GM18858 (cell line): ENCODE measurements around the gene APLN.

ENCODE experiments used
- ATAC-seq: cut with Tn5 transposase; IDR thresholded peaks from one replicate; pipeline ENCODE4 v1.9.1; 2021; ENCODE audit not compliant: unreplicated experiment

Gene APLN

GRCh38 chrX:129642641-129643040 is 12.1 kb downstream of the APLN start:
- no peak for ATAC-seq

DNA sequence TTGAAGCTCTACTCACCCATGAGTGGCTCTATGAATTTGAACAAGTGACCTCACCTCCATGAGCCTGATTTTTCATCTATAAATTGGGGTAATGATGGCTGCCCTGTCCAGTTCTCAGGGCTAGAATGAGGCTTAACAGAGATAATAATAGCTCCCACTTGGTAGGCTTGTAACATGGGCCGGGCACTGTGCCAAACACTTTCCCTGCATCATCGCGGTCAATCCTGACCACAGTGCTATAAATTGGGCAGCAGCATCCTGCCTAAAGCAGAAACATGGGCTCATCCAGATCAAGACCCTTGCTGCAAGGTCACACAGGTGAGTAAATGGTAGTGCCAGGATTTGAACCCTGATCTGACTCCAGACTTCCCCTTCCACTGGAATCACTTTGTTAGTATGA is 12.8 kb downstream of the APLN start:
- no peak for ATAC-seq

- no peak for ATAC-seq
These were observed 13.3 kb downstream of the APLN start for GRCh38 chrX:129641469-129641868.

DNA sequence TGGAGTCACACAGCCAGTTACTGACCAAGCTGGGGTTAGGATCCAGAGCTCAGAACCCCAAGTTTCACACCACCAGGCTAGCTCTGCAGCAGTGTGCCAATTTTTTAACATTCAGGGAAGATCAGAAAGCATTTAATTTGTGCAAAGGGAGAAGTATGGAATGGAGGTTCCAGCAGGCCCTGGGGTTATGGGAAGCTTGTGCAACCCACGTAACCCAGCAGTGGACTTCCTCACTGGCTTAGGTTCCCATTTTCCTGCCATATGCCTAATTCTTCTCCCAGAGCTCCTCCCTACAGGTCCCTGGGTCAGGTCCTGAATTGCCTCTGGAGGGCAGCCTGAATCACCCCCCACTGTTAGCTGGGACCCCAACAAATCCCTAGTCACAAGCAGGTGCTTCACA is 14.0 kb downstream of the APLN start:
- ATAC-seq, result no peak

DNA sequence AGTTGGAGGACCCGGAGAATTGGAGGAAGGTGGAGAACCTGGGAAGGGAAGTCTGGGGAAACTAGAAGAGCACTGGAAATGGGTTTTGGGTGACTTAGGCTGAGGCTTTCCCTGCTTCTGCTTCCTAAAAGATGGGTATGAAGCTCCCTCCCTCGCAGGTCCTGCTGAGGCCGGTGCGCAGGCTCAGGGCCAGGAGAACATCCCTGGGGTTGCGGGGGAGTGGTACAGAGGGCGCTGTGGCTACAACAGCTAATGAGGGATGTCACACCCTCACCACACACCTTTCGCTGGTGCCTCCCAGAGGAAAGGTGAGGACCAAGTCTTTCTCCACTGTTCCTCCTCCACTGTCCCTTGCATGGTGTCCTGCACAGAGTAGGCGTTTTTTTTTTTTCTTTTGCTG is 15.8 kb downstream of the APLN start:
- no peak for ATAC-seq

DNA sequence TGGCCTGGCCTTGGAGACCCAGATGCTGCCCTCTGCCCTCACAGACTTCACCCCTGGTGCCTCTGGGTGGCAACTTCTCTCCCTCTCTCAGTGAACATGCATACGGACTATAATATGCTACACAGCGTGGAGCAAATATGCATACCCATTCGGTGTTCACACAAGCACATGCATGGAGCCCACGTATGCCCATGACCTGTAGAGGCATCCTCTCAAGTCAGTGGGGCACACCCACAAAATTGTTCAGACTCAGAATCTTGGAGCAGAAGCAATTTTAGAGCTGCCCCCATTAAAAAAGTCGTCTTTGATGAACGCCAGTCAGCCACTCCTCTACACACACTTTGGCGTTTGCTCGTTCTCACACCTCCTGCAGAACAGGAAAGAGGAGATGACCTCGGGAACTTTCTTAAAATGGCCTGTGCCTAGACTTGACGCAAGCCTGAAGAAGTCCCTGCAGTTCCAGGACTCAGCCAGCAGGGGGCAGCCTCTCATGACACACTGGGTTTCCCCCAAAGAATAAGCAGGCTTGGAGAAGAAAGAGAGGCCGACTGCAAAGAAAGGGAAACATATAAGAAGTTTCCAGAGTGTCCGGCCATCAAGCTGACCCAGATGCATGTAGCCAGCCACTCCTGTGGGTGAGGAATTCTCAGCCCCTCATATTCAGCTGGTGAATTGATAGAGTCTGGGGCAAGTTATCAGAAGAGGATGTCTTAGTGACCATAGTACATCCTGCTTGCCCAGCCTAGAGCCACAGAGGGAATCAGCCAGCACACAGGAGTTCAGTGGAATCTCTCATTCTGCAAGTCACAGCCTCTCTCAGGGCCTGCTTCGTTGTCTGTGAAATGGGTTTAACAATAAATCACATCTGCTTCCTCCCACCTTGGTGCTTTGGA is 17.3 kb downstream of the APLN start:
- ATAC-seq, result no peak

- no peak for ATAC-seq
These were observed 18.5 kb downstream of the APLN start for GRCh38 chrX:129636175-129636681.

DNA sequence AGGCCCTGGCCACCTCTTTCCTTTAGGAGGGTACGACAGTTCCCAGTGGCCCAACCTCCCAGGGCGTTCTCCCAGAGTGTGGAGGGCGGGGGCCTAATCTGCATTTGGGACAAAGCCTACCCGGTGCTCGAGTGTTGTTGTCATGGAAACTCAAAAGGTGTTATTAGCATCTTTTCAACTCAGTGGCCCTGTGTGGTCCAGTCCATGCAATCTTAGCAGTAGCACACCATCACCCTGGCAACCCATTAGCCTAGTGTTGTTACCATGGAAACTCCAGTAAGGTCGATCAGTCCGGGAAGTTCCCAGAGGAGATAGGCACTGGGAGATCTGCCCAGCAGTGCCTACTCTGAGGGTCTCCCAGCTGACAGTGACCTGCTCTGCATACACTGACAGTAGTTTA is 20.2 kb downstream of the APLN start:
- no peak for ATAC-seq

- no peak for ATAC-seq
These were observed 22.3 kb downstream of the APLN start for GRCh38 chrX:129632443-129632842.

DNA sequence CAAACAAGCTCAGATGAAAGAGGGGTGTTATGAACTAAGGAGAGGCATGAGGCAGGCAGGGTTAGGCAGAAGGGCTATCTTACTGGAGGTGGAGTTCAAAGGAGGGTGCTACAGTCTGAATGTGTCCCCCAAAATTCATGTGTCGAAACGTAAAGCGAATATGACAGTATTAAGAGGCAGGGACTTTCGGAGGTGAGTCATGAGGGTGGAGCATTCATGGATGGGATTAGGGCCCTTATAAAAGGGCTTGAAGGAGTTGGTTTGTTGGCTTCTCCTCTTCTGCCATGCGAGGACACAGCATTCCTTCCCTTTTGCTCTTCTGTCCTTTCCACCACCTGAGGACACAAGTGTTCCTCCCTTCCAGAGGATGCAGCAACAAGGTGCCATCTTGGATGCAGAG is 22.9 kb downstream of the APLN start:
- ATAC-seq, result no peak

- ATAC-seq, result no peak
These were observed 24.9 kb downstream of the APLN start for GRCh38 chrX:129629837-129630236.

DNA sequence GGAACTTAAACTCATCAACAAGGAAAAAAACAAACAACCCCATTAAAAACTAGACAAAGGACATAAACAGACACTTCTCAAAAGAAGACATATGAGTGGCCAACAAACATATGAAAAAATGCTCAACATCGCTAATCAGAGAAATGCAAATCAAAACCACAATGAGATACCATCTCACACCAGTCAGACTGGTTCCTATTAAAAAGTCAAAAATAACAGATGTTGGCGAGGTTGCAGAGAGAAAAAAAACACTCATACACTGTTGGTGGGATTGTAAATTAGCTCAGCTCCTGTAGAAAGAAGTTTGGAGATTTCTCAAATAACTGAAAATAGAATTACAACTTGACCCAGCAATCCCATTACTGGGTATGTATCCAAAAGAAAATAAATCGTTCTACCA is 28.7 kb downstream of the APLN start:
- no peak for ATAC-seq

DNA sequence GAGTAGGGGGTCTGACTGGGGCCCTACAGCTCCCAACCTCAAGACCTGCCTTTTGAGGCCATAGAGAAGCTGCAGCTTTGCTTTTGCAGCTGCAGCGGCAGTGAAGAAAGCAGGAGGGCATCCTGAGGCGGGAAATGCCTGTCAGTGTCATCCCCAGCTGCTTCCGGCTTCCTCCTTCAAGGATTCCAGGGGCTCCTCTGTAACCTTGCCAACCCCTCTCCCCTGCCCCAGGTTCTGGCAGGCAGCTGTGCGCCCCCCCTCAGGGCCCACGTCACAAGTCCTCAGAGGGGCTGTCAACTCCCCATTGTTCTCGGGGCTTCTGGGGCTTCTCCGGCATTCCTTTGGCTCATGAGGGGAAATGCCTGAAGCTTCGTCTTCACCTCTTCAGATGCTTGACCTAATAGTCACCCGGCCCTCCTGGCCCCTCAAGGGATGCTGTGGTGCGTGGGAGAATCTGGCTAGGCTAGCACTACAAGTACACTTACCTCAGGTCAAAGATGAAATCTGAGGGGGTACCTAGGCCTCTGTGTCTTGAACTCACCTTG is 31.9 kb downstream of the APLN start:
- ATAC-seq, result no peak

DNA sequence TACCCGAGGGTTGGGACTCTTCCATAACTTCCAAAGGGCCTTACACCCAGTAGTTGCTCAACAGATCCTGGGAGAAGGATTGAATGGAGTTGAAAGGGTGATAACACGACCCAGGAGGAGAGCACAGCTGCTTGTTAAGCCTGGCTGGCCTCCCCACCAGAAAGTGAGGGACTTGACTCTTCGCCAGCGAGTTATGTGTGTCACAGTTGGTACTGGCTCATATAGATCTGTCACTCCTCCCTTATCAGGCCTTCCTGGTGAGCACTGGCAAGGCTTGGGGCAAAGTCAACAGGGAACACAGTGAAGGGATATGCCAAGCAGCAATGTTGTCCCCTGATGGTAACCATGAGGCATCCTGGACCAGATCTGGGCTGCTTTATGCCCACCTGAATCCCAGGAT is 35.8 kb downstream of the APLN start:
- ATAC-seq, result no peak

- ATAC-seq, result no peak
These were observed 37.3 kb downstream of the APLN start for GRCh38 chrX:129617420-129617819.

- no peak for ATAC-seq
These were observed 40.1 kb downstream of the APLN start for GRCh38 chrX:129614481-129615255.

- ATAC-seq, result no peak
These were observed 41.2 kb downstream of the APLN start for GRCh38 chrX:129613596-129613995.

GRCh38 chrX:129612396-129612795 is 42.4 kb downstream of the APLN start:
- ATAC-seq, result no peak

DNA sequence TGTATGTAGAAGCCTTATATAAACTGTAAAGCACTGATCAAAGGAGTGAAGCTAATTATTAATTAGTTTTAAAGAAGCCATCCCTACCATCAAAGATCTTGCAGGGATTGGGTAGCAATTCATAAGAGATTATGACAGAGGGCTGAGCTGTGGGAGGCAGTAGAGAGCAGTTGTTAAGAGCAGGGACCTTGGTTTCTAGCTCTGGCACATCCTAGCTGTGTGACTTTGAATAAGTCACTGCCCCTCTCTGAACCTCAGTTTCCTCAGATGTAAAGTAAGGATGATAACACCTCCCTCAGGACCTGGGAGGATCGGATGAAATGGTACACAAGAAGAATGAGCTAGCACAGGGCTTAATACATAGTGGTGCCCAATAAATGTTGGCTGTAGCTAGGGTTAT is 45.4 kb downstream of the APLN start:
- ATAC-seq, result no peak

GRCh38 chrX:129608496-129608895 is 46.3 kb downstream of the APLN start:
- no peak for ATAC-seq

DNA sequence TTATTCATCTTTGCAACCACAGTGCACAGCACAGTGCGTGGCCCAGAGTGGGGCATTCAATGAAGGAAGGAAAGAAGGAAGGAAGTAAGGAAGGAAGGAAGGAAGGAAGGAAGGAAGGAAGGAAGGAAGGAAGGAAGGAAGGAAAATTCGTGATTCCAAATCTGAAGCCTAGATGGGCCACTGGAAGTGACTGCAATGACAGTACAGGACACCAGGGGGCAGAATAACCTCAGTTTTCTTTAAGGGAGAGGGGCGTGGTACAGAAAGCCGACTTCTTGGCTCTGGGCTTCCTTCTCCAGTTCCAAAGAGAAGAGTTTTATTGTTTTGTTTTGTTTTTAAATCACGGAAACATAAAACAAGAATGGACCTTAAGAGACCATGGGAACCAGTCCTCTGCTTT is 47.8 kb downstream of the APLN start:
- no peak for ATAC-seq

DNA sequence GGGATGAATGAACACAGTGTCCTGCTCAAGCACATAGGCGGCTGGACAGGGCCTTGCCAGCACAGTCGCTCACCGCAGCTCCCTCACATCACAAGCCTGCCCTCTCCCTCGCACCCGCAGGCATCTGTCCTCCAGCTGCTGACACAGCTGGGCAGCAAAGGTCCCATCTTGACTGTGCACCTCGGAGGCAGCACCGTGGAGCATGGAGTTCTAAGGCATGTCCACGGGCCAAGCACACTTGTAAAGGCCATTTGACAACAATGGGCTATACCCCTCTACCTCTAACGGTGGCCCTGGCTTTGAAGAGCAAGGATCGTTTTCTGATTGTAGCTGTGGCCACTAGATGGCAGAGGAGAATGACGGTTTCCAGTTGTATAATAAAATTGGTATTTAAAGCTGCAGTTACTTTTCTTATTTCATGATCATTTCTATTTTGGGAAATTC is 53.8 kb downstream of the APLN start:
- no peak for ATAC-seq
